Mucosa of stomach (tissue), 1 donor: ENCODE measurements around the gene MOB3B.

Source experiments
- H3K27me3 ChIP-seq: one replicate; pipeline ENCODE4 v1.7.0; 2013; ENCODE audit warnings: mild to moderate bottlenecking, low read length; ENCODE audit not compliant: control insufficient read depth, insufficient read depth
- H3K36me3 ChIP-seq: one replicate; pipeline ENCODE4 v1.7.0; 2013; ENCODE audit warnings: low read length; ENCODE audit not compliant: control insufficient read depth, insufficient read depth
- H3K4me1 ChIP-seq: one replicate; pipeline ENCODE4 v1.7.0; 2013; ENCODE audit warnings: mild to moderate bottlenecking, low read length; ENCODE audit not compliant: control insufficient read depth, insufficient read depth
- H3K4me3 ChIP-seq: one replicate; pipeline ENCODE4 v1.7.0; 2013; ENCODE audit warnings: low read length
- H3K9ac ChIP-seq: one replicate; pipeline ENCODE4 v1.7.0; 2013; ENCODE audit warnings: mild to moderate bottlenecking, low read length, moderate library complexity
- H3K9me3 ChIP-seq: one replicate; pipeline ENCODE4 v1.7.0; 2013; ENCODE audit warnings: mild to moderate bottlenecking, low read length, moderate library complexity; ENCODE audit not compliant: control insufficient read depth
- donor health status: Pancreatic carcinoma.

Gene MOB3B

GRCh38 chr9:27369591-27369990 lies 160.0 kb downstream of the MOB3B start:
- H3K36me3 ChIP-seq: no peaks in the 10 kb centered on the region
- H3K9me3 ChIP-seq: no peaks in the 10 kb centered on the region
- H3K9ac ChIP-seq: no peak overlapping the region
- H3K27me3 ChIP-seq: no peaks in the 10 kb centered on the region
- H3K4me1 ChIP-seq: peaks cover 56% of the 10 kb centered on the region
- H3K4me3 ChIP-seq: no peak overlapping the region

- Histone ChIP-seq H3K36me3 (no peaks in the 10 kb centered on the region), H3K4me1 (peaks cover 56% of the 10 kb centered on the region), H3K4me3 (no peak overlapping the region), H3K9me3 (no peaks in the 10 kb centered on the region), H3K9ac (no peak overlapping the region), H3K27me3 (no peaks in the 10 kb centered on the region)
Observed at GRCh38 chr9:27368316-27368985, 161.2 kb downstream of the MOB3B start.

GRCh38 chr9:27367921-27368315 lies 161.7 kb downstream of the MOB3B start:
- no peak overlapping the region for H3K9ac ChIP-seq
- H3K4me3 ChIP-seq: no peak overlapping the region
- H3K4me1 ChIP-seq: peaks cover 51% of the 10 kb centered on the region

GRCh38 chr9:27367175-27367798 lies 162.3 kb downstream of the MOB3B start:
- peaks cover 52% of the 10 kb centered on the region for H3K4me1 ChIP-seq
- no peak overlapping the region for H3K9ac ChIP-seq
- no peak overlapping the region for H3K4me3 ChIP-seq
- H3K36me3 ChIP-seq: no peaks in the 10 kb centered on the region
- no peaks in the 10 kb centered on the region for H3K27me3 ChIP-seq
- H3K9me3 ChIP-seq: no peaks in the 10 kb centered on the region

More at GRCh38 chr9:27367921-27368315, 161.7 kb downstream of the MOB3B start:
- no peaks in the 10 kb centered on the region for H3K36me3 ChIP-seq
- H3K27me3 ChIP-seq: no peaks in the 10 kb centered on the region
- no peaks in the 10 kb centered on the region for H3K9me3 ChIP-seq

- Histone ChIP-seq H3K36me3 (no peaks in the 10 kb centered on the region), H3K4me1 (peaks cover 51% of the 10 kb centered on the region)
Observed at GRCh38 chr9:27365707-27366376, 163.8 kb downstream of the MOB3B start.

GRCh38 chr9:27362447-27363210 lies 167.0 kb downstream of the MOB3B start:
- Histone ChIP-seq H3K9me3 (no peaks in the 10 kb centered on the region), H3K27me3 (no peaks in the 10 kb centered on the region), H3K4me1 (peaks cover 24% of the 10 kb centered on the region), H3K4me3 (no peak overlapping the region), H3K36me3 (no peaks in the 10 kb centered on the region), H3K9ac (no peak overlapping the region)

More at GRCh38 chr9:27365707-27366376, 163.8 kb downstream of the MOB3B start:
- Histone ChIP-seq H3K9ac (no peak overlapping the region), H3K27me3 (no peaks in the 10 kb centered on the region), H3K4me3 (no peak overlapping the region), H3K9me3 (no peaks in the 10 kb centered on the region)

- H3K27me3 ChIP-seq: no peaks in the 10 kb centered on the region
- no peaks in the 10 kb centered on the region for H3K36me3 ChIP-seq
- H3K9me3 ChIP-seq: no peaks in the 10 kb centered on the region
- peaks cover 19% of the 10 kb centered on the region for H3K4me1 ChIP-seq
- no peak overlapping the region for H3K4me3 ChIP-seq
- no peak overlapping the region for H3K9ac ChIP-seq
Observed at GRCh38 chr9:27361492-27361891, 168.1 kb downstream of the MOB3B start.

- Histone ChIP-seq H3K9ac (no peak overlapping the region), H3K27me3 (no peaks in the 10 kb centered on the region), H3K9me3 (no peaks in the 10 kb centered on the region), H3K36me3 (no peaks in the 10 kb centered on the region), H3K4me3 (no peak overlapping the region), H3K4me1 (peaks cover 11% of the 10 kb centered on the region)
Observed at GRCh38 chr9:27359763-27360162, 169.9 kb downstream of the MOB3B start.

GRCh38 chr9:27358007-27358406 lies 171.6 kb downstream of the MOB3B start:
- peaks cover 22% of the 10 kb centered on the region for H3K4me1 ChIP-seq
- no peak overlapping the region for H3K9ac ChIP-seq
- no peak overlapping the region for H3K4me3 ChIP-seq
- no peaks in the 10 kb centered on the region for H3K27me3 ChIP-seq
- no peaks in the 10 kb centered on the region for H3K9me3 ChIP-seq
- no peaks in the 10 kb centered on the region for H3K36me3 ChIP-seq

- no peaks in the 10 kb centered on the region for H3K9me3 ChIP-seq
- H3K27me3 ChIP-seq: no peaks in the 10 kb centered on the region
- H3K36me3 ChIP-seq: no peaks in the 10 kb centered on the region
- no peak overlapping the region for H3K4me3 ChIP-seq
- H3K4me1 ChIP-seq: peaks cover 11% of the 10 kb centered on the region
- no peak overlapping the region for H3K9ac ChIP-seq
Observed at GRCh38 chr9:27356446-27356845, 173.2 kb downstream of the MOB3B start.

- Histone ChIP-seq H3K4me1 (peaks cover 11% of the 10 kb centered on the region), H3K36me3 (no peaks in the 10 kb centered on the region), H3K27me3 (no peaks in the 10 kb centered on the region), H3K4me3 (no peak overlapping the region), H3K9me3 (no peaks in the 10 kb centered on the region), H3K9ac (no peak overlapping the region)
Observed at GRCh38 chr9:27355166-27355565, 174.4 kb downstream of the MOB3B start.
